HG03139 (cell line): ENCODE measurements around the gene CTNS.

Experiments
- ATAC-seq: cut with Tn5 transposase; IDR thresholded peaks from one replicate; pipeline ENCODE4 v1.9.1; 2021; ENCODE audit not compliant: unreplicated experiment

Gene CTNS

DNA sequence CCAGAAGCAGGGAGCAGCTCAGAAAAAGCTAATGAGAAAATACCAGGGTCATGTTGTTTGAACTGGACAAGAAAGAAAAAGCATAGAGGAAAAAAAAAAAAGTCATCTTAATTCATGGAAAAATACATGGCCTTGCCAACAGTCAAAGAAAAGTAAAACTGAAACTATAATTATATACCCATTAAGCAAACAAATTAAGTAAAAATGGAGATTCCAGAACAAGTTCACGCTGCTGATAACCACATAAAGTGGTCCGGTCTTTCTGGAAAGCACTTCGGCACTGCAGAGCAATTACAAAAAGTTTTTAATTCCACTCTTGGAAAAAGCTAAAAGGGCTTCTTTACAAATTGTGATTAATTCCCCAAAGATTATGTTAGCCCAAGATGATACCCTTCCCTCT, 71.8 kb downstream of the CTNS start:
- no peak for ATAC-seq

DNA sequence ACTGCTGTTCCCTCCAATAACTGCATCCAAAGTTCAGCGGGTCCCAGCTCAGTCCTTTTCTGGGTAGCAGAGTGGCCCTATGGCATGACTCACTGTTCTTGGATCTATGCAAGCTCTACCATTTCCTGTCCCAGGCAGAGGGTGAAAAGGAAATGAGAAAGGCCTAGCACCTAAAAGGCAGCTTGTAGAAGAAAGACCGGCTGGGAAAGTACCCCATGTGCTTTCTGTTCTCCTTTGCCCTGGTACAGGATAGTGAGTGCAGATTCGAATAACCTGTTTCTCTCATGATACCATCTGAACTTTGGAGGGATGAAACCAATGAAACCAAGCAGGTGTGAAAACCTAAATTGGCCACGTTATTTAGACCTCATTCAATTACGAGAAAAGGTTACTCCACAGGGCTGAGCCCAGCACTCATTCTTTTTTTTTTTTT, 74.4 kb downstream of the CTNS start:
- ATAC-seq, result peak; percentile 90
